Tibial nerve (tissue), 4 donors: Measurements from ENCODE around the gene ACTG2. TPM values are rescaled to one million over a fixed set of nuclear protein-coding genes. Genes with fewer than 3 reads are reported as not detected.

ENCODE experiments used
- DNase-seq, 2 donors: peaks; one replicate each; pipeline ENCODE4 v3.0.0-alpha.2; 2019; ENCODE audit warnings: low spot score in 2 of 2
- H3K27ac ChIP-seq, 4 donors: fragments of 200-600 bp; sonication (generic) in 3 of 4; one replicate each; pipeline ENCODE4 v1.5.1; 2017 to 2019; ENCODE audit warnings: mild to moderate bottlenecking in 1 of 4
- H3K27me3 ChIP-seq, 2 donors: fragments of 200-600 bp; sonication (generic) in 1 of 2; one replicate each; pipeline versions ENCODE4 v1.5.1 to v1.6.0; 2017 to 2019
- H3K36me3 ChIP-seq, 3 donors: fragments of 200-600 bp; sonication (generic); one replicate each; pipeline ENCODE4 v1.5.1; 2018 to 2019
- H3K4me1 ChIP-seq, 4 donors: fragments of 200-600 bp; sonication (generic) in 3 of 4; one replicate each; pipeline ENCODE4 v1.5.1; 2017 to 2019
- H3K4me3 ChIP-seq, 4 donors: fragments of 200-600 bp; sonication (generic) in 3 of 4; one replicate each; pipeline ENCODE4 v1.5.1; 2017 to 2019; ENCODE audit warnings: mild to moderate bottlenecking in 1 of 4, moderate library complexity in 1 of 4
- H3K9me3 ChIP-seq, 4 donors: fragments of 200-600 bp; sonication (generic) in 3 of 4; one replicate each; pipeline ENCODE4 v1.5.1; 2017 to 2019
- CTCF ChIP-seq, 5 experiments: fragments of 200-600 bp in 3 of 5; fragments of 450-650 bp in 2 of 5; sonication (generic) in 3 of 5; IDR thresholded peaks; one replicate each; pipeline ENCODE4 v1.5.1; 2016 to 2019; ENCODE audit warnings: antibody characterized with exemption in 5 of 5, mild to moderate bottlenecking in 3 of 5, moderate library complexity in 2 of 5
- EP300 ChIP-seq, 2 donors: sonication (generic); formaldehyde crosslinking; IDR thresholded peaks; one replicate each; pipeline ENCODE4 v1.6.1; 2017; ENCODE audit warnings: antibody characterized with exemption in 2 of 2, mild to moderate bottlenecking in 1 of 2
- POLR2A ChIP-seq, 2 donors: fragments of 450-650 bp; IDR thresholded peaks; one replicate each; pipeline ENCODE4 v1.6.1; 2017; ENCODE audit warnings: antibody characterized with exemption in 2 of 2, mild to moderate bottlenecking in 2 of 2, moderate library complexity in 2 of 2
- WGBS, 2 donors: methylation state at CpG; one replicate each; pipeline ENCODE4 v1.1.5; 2018; 5-methylcytosine and 5-hydroxymethylcytosine counted together
- total RNA-seq, 4 donors: library from RNA; depleted of rRNA; stranded (reverse); fragments of >200 nt; gene quantifications; one replicate each; pipeline ENCODE4 v1.1.0, GENCODE V29; 2016

Gene ACTG2
- total RNA-seq, 4 donors from 2014 or later, result 6.3 to 20.1 (median 16.8) TPM

GRCh38 chr2:73931531-73932500 is 39.0 kb downstream of the ACTG2 start:
- peaks cover 0 to 80% (median 31%) of the 10 kb centered on the region in 4 donors for H3K4me1 ChIP-seq
- no peaks in the 10 kb centered on the region for H3K9me3 ChIP-seq

DNA sequence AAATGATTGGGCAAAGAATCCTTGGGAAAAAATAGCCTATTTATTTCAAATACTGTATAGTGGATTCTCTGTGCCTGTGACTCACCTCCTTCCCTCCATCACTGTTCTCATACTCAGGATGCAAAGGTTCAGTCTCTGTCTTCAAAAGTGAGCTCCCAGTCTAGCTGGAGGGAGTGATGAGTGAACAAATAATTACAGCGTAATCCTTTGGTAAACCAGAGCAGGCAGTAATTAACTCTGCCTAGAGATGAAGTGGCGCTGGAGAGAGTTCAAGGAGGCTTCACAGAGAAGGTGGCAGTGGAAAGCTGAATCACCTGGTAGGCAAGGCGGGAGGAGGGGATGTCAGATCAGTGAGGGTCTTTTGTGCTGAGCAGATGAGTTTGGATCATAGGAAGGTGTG is 40.4 kb downstream of the ACTG2 start:
- no peak for TF ChIP-seq POLR2A (IDR thresholded peaks at IDR 0.05)
- no peak for TF ChIP-seq CTCF (IDR thresholded peaks at IDR 0.05)
- TF ChIP-seq EP300 (IDR thresholded peaks at IDR 0.05), result no peak
- no peaks in the 10 kb centered on the region for H3K27me3 ChIP-seq
- no peak overlapping the region for H3K4me3 ChIP-seq
- WGBS, 2 donors, result 89 to 90% methylated on average over 3 of the region's 3 CpGs
- no peaks in the 10 kb centered on the region for H3K9me3 ChIP-seq
- H3K36me3 ChIP-seq, result peaks cover 0 to 17% (median 0%) of the 10 kb centered on the region in 3 donors
- no peak overlapping the region for H3K27ac ChIP-seq
- peaks cover 0 to 78% (median 29%) of the 10 kb centered on the region in 4 donors for H3K4me1 ChIP-seq
- DNase-seq, result no peak

More at GRCh38 chr2:73931531-73932500, 39.0 kb downstream of the ACTG2 start:
- TF ChIP-seq POLR2A (IDR thresholded peaks at IDR 0.05), result no peak
- TF ChIP-seq EP300 (IDR thresholded peaks at IDR 0.05), result no peak
- TF ChIP-seq CTCF (IDR thresholded peaks at IDR 0.05), result no peak
- H3K27me3 ChIP-seq, result no peaks in the 10 kb centered on the region
- peak overlapping the region in 1 of 4 donors; percentile 34 for H3K27ac ChIP-seq
- DNase-seq, result no peak
- 67 to 71% methylated on average over 7 of the region's 7 CpGs for WGBS, 2 donors
- no peak overlapping the region for H3K4me3 ChIP-seq
- H3K36me3 ChIP-seq, result peaks cover 0 to 11% (median 0%) of the 10 kb centered on the region in 3 donors

DNA sequence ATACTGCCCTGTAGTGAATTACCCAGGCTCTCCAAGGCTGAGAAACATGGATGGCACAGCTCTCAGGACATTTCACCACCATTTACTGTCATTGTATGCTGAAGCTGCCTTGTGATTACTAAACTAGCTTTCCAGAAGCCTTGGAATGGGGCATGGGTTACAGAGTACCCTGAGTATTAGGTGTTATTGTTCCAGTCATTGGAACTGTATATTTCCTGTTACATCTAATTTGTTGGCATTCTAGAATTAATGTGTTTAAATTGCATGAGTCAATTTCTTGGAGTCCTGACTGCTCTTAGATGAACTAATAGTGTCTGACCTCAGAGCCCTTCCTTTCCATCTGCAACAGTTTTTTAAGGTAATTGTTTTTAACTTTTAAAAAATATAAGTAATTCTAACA is 42.8 kb downstream of the ACTG2 start:
- peaks cover 0 to 63% (median 15%) of the 10 kb centered on the region in 4 donors for H3K4me1 ChIP-seq
- no peak overlapping the region for H3K4me3 ChIP-seq

GRCh38 chr2:73937103-73937885 is 44.5 kb downstream of the ACTG2 start:
- Histone ChIP-seq H3K27me3 (no peaks in the 10 kb centered on the region), H3K4me3 (no peak overlapping the region), H3K27ac (no peak overlapping the region), H3K9me3 (no peaks in the 10 kb centered on the region), H3K36me3 (peaks cover 0 to 22% (median 0%) of the 10 kb centered on the region in 3 donors), H3K4me1 (peaks cover 0 to 54% (median 8%) of the 10 kb centered on the region in 4 donors)
- TF ChIP-seq POLR2A (IDR thresholded peaks at IDR 0.05) (no peak), CTCF (IDR thresholded peaks at IDR 0.05) (no peak), EP300 (IDR thresholded peaks at IDR 0.05) (no peak)
- DNase-seq, result no peak
- 86 to 89% methylated on average over 4 of the region's 4 CpGs for WGBS, 2 donors

More for the DNA sequence above, 42.8 kb downstream of the ACTG2 start:
- no peaks in the 10 kb centered on the region for H3K9me3 ChIP-seq
- peaks cover 0 to 18% (median 0%) of the 10 kb centered on the region in 3 donors for H3K36me3 ChIP-seq
- TF ChIP-seq POLR2A (IDR thresholded peaks at IDR 0.05), result no peak
- DNase-seq, result no peak
- H3K27me3 ChIP-seq, result no peaks in the 10 kb centered on the region
- H3K27ac ChIP-seq, result no peak overlapping the region

DNA sequence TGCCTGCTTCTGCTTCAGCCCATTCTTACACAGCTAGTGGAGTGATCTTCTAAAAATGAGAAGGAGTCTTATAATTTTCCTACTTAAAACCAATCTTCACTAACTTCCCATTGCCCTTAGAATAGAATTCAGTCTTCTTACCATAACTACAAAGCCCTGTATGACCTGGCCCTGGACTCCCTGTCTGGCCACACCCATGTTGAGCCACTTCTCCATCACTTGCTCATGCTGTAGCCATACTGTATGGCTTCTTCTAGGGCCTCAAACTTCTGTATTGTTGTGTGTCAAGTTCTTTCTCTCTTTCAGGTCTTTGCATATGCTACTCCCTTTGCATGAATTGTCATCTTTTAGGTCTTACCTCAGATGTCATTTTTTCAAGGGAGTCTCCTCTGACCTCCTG is 45.1 kb downstream of the ACTG2 start:
- peaks cover 0 to 19% (median 0%) of the 10 kb centered on the region in 3 donors for H3K36me3 ChIP-seq
- H3K4me3 ChIP-seq, result no peak overlapping the region
- no peak for DNase-seq
- peaks cover 0 to 48% (median 5%) of the 10 kb centered on the region in 4 donors for H3K4me1 ChIP-seq
- no peaks in the 10 kb centered on the region for H3K27me3 ChIP-seq
- no peaks in the 10 kb centered on the region for H3K9me3 ChIP-seq
- TF ChIP-seq EP300 (IDR thresholded peaks at IDR 0.05) (no peak), POLR2A (IDR thresholded peaks at IDR 0.05) (no peak), CTCF (IDR thresholded peaks at IDR 0.05) (no peak)
- no peak overlapping the region for H3K27ac ChIP-seq
